Effector memory CD8-positive, alpha-beta T cell (primary cell): ENCODE measurements around the gene EXTL2.
"Not testable (repeated sequence)": the region's sequence is repeated elsewhere in the genome, so short reads cannot be mapped to it uniquely, and the experiment has no call there.

ENCODE experiments used
- ATAC-seq: fragments of 150-1000 bp; cut with Tn5 transposase; replicated peaks from 2 replicates; pipeline ENCODE4 v1.10.0; 2021; ENCODE audit warnings: mild to moderate bottlenecking, moderate library complexity
- DNase-seq, 3 experiments: peaks; one replicate each; pipeline ENCODE4 v3.0.0; 2021
- H3K27ac Mint-ChIP-seq, 2 donors: one replicate each; pipeline ENCODE4 v1.8.0; 2022; ENCODE audit warnings: mild to moderate bottlenecking in 2 of 2, mixed read lengths in 2 of 2, moderate library complexity in 2 of 2
- H3K27me3 Mint-ChIP-seq, 2 donors: one replicate each; pipeline ENCODE4 v1.8.0; 2022; ENCODE audit warnings: mixed read lengths in 2 of 2
- H3K36me3 Mint-ChIP-seq: one replicate; pipeline ENCODE4 v1.8.0; 2022; ENCODE audit warnings: mild to moderate bottlenecking, moderate library complexity, mixed read lengths; ENCODE audit not compliant: insufficient read depth
- H3K4me1 Mint-ChIP-seq, 2 donors: one replicate each; pipeline ENCODE4 v1.8.0; 2022; ENCODE audit warnings: low read depth in 2 of 2, mixed read lengths in 2 of 2
- H3K4me3 Mint-ChIP-seq, 2 donors: one replicate each; pipeline ENCODE4 v1.8.0; 2022; ENCODE audit warnings: mild to moderate bottlenecking in 2 of 2, mixed read lengths in 2 of 2, moderate library complexity in 2 of 2
- H3K9me3 Mint-ChIP-seq, 2 donors: one replicate each; pipeline ENCODE4 v1.8.0; 2022; ENCODE audit warnings: mixed read lengths in 2 of 2

The EXTL2 gene

GRCh38 chr1:100866041-100866900, 28.4 kb downstream of the EXTL2 start:
- no peak overlapping the region for H3K4me3 Mint-ChIP-seq
- DNase-seq = no peak

GRCh38 chr1:100862591-100862990, 32.1 kb downstream of the EXTL2 start:
- Mint-ChIP-seq H3K9me3 (no peaks in the 10 kb centered on the region), H3K27ac (no peak overlapping the region), H3K4me3 (no peak overlapping the region), H3K4me1 (no peaks in the 10 kb centered on the region), H3K27me3 (no peaks in the 10 kb centered on the region), H3K36me3 (no peaks in the 10 kb centered on the region)
- no peak for ATAC-seq
- no peak for DNase-seq

More at GRCh38 chr1:100866041-100866900, 28.4 kb downstream of the EXTL2 start:
- ATAC-seq = peak; percentile 59
- Mint-ChIP-seq H3K4me1 (no peaks in the 10 kb centered on the region), H3K36me3 (no peaks in the 10 kb centered on the region), H3K27me3 (no peaks in the 10 kb centered on the region), H3K27ac (no peak overlapping the region), H3K9me3 (no peaks in the 10 kb centered on the region)

GRCh38 chr1:100861379-100861778, 33.3 kb downstream of the EXTL2 start:
- DNase-seq (no peak), ATAC-seq (no peak)
- no peak overlapping the region for H3K27ac Mint-ChIP-seq
- H3K27me3 Mint-ChIP-seq = peaks cover 0 to 6% of the 10 kb centered on the region in 2 donors
- no peaks in the 10 kb centered on the region for H3K9me3 Mint-ChIP-seq
- H3K4me3 Mint-ChIP-seq = no peak overlapping the region
- no peaks in the 10 kb centered on the region for H3K36me3 Mint-ChIP-seq
- no peaks in the 10 kb centered on the region for H3K4me1 Mint-ChIP-seq

GRCh38 chr1:100860397-100860991, 34.1 kb downstream of the EXTL2 start:
- Mint-ChIP-seq H3K4me3 (no peak overlapping the region), H3K27me3 (peaks cover 0 to 15% of the 10 kb centered on the region in 2 donors), H3K9me3 (no peaks in the 10 kb centered on the region), H3K27ac (no peak overlapping the region), H3K4me1 (no peaks in the 10 kb centered on the region), H3K36me3 (no peaks in the 10 kb centered on the region)
- ATAC-seq = no peak
- no peak for DNase-seq

- H3K27me3 Mint-ChIP-seq = peaks cover 15 to 38% of the 10 kb centered on the region in 2 donors
- not testable (repeated sequence) for H3K36me3 Mint-ChIP-seq, DNase-seq, H3K4me1 Mint-ChIP-seq, H3K4me3 Mint-ChIP-seq, H3K9me3 Mint-ChIP-seq, ATAC-seq, H3K27ac Mint-ChIP-seq
These were observed 39.5 kb downstream of the EXTL2 start for GRCh38 chr1:100855116-100855515.

GRCh38 chr1:100852976-100853375, 41.7 kb downstream of the EXTL2 start:
- Mint-ChIP-seq H3K27ac (no peak overlapping the region), H3K36me3 (no peaks in the 10 kb centered on the region), H3K4me1 (no peaks in the 10 kb centered on the region), H3K9me3 (no peaks in the 10 kb centered on the region), H3K27me3 (peaks cover 36 to 50% of the 10 kb centered on the region in 2 donors), H3K4me3 (no peak overlapping the region)
- ATAC-seq (no peak), DNase-seq (no peak)

- H3K27ac Mint-ChIP-seq = no peak overlapping the region
- ATAC-seq (no peak), DNase-seq (no peak)
- no peaks in the 10 kb centered on the region for H3K9me3 Mint-ChIP-seq
- H3K36me3 Mint-ChIP-seq = no peaks in the 10 kb centered on the region
- no peaks in the 10 kb centered on the region for H3K4me1 Mint-ChIP-seq
- H3K4me3 Mint-ChIP-seq = no peak overlapping the region
- peaks cover 39 to 52% of the 10 kb centered on the region in 2 donors for H3K27me3 Mint-ChIP-seq
These were observed 42.9 kb downstream of the EXTL2 start for GRCh38 chr1:100851726-100852125.

GRCh38 chr1:100847361-100848082, 47.1 kb downstream of the EXTL2 start:
- no peaks in the 10 kb centered on the region for H3K4me1 Mint-ChIP-seq
- no peak for ATAC-seq
- H3K27ac Mint-ChIP-seq = no peak overlapping the region
- no peak overlapping the region for H3K4me3 Mint-ChIP-seq
- H3K27me3 Mint-ChIP-seq = peaks cover 50 to 52% of the 10 kb centered on the region in 2 donors
- H3K9me3 Mint-ChIP-seq = no peaks in the 10 kb centered on the region
- no peaks in the 10 kb centered on the region for H3K36me3 Mint-ChIP-seq
- no peak for DNase-seq

- H3K36me3 Mint-ChIP-seq, H3K9me3 Mint-ChIP-seq, ATAC-seq, H3K4me3 Mint-ChIP-seq, DNase-seq, H3K4me1 Mint-ChIP-seq, H3K27ac Mint-ChIP-seq: not testable (repeated sequence)
- peaks cover 25 to 41% of the 10 kb centered on the region in 2 donors for H3K27me3 Mint-ChIP-seq
These were observed 51.5 kb downstream of the EXTL2 start for GRCh38 chr1:100843160-100843559.

- H3K9me3 Mint-ChIP-seq = no peaks in the 10 kb centered on the region
- ATAC-seq (no peak), DNase-seq (no peak)
- peaks cover 2 to 3% of the 10 kb centered on the region in 2 donors for H3K4me1 Mint-ChIP-seq
- H3K27ac Mint-ChIP-seq = no peak overlapping the region
- no peak overlapping the region for H3K4me3 Mint-ChIP-seq
- H3K27me3 Mint-ChIP-seq = no peaks in the 10 kb centered on the region
- H3K36me3 Mint-ChIP-seq = no peaks in the 10 kb centered on the region
These were observed 58.5 kb downstream of the EXTL2 start for GRCh38 chr1:100835866-100836842.

GRCh38 chr1:100834777-100835660, 59.6 kb downstream of the EXTL2 start:
- Mint-ChIP-seq H3K27ac (no peak overlapping the region), H3K27me3 (no peaks in the 10 kb centered on the region), H3K36me3 (no peaks in the 10 kb centered on the region), H3K4me1 (peaks cover 2 to 3% of the 10 kb centered on the region in 2 donors), H3K9me3 (no peaks in the 10 kb centered on the region), H3K4me3 (no peak overlapping the region)
- DNase-seq (no peak), ATAC-seq (peak; percentile 40)
